Loucy (cell line): ENCODE results near the gene HAGH.

Experiments
- H2AFZ ChIP-seq: fragments of 200-600 bp; sonication (generic); 2 replicates; pipeline ENCODE4 v1.6.0; 2016; ENCODE audit warnings: antibody characterized with exemption, mild to moderate bottlenecking, low read length, moderate library complexity
- H3F3A ChIP-seq: fragments of 200-600 bp; 2 replicates; pipeline ENCODE4 v1.6.0; 2016; ENCODE audit warnings: antibody characterized with exemption, low read depth, mild to moderate bottlenecking
- H3K27me3 ChIP-seq: fragments of 200-600 bp; sonication (generic); 2 replicates; pipeline ENCODE4 v1.6.1; 2014; ENCODE audit warnings: low read length, mild to moderate bottlenecking; ENCODE audit not compliant: insufficient read depth, poor library complexity, severe bottlenecking
- H3K36me3 ChIP-seq: fragments of 200-600 bp; sonication (generic); 2 replicates; pipeline ENCODE4 v1.6.1; 2016; ENCODE audit warnings: low read length; ENCODE audit not compliant: insufficient read depth
- H3K4me1 ChIP-seq: fragments of 200-600 bp; sonication (generic); 2 replicates; pipeline ENCODE4 v1.5.1; 2014; ENCODE audit warnings: low read length, mild to moderate bottlenecking; ENCODE audit not compliant: insufficient read depth, poor library complexity, severe bottlenecking
- H3K4me2 ChIP-seq: fragments of 200-600 bp; sonication (generic); 2 replicates; pipeline ENCODE4 v1.6.0; 2014; ENCODE audit warnings: antibody characterized with exemption, low read length, low read depth, mild to moderate bottlenecking; ENCODE audit not compliant: poor library complexity, severe bottlenecking
- H3K4me3 ChIP-seq: fragments of 200-600 bp; sonication (generic); 2 replicates; pipeline ENCODE4 v1.5.1; 2014; ENCODE audit warnings: low read length, mild to moderate bottlenecking, mixed read lengths; ENCODE audit not compliant: poor library complexity, severe bottlenecking
- H3K79me2 ChIP-seq: fragments of 200-600 bp; sonication (generic); 2 replicates; pipeline ENCODE4 v1.6.1; 2014; ENCODE audit warnings: low read length; ENCODE audit not compliant: insufficient read depth
- H3K9ac ChIP-seq: fragments of 200-600 bp; sonication (generic); 2 replicates; pipeline ENCODE4 v1.6.0; 2014; ENCODE audit warnings: mild to moderate bottlenecking, low read depth, low read length, moderate library complexity; ENCODE audit not compliant: poor library complexity, severe bottlenecking
- H3K9me2 ChIP-seq: fragments of 200-600 bp; sonication (generic); replicated peaks from 2 replicates; pipeline ENCODE4 v1.6.1; 2016; ENCODE audit warnings: low read depth, low read length, mixed read lengths
- H3K9me3 ChIP-seq: fragments of 200-600 bp; sonication (generic); 2 replicates; pipeline ENCODE4 v1.6.1; 2014; ENCODE audit warnings: mild to moderate bottlenecking, antibody characterized with exemption, low read length, low read depth; ENCODE audit not compliant: insufficient read depth
- H4K20me1 ChIP-seq: fragments of 200-600 bp; sonication (generic); 2 replicates; pipeline ENCODE4 v1.6.0; 2014; ENCODE audit warnings: antibody characterized with exemption, low read length, mild to moderate bottlenecking; ENCODE audit not compliant: insufficient read depth, poor library complexity, severe bottlenecking
- CTCF ChIP-seq: fragments of 200-600 bp; sonication (generic); conservative IDR thresholded peaks from 2 replicates; pipeline ENCODE4 v1.5.1; 2014; ENCODE audit warnings: mild to moderate bottlenecking, antibody characterized with exemption, low read length
- EZH2phosphoT487 ChIP-seq: fragments of 200-600 bp; IDR thresholded peaks from 2 replicates; pipeline ENCODE4 v1.6.1; 2018; ENCODE audit warnings: antibody characterized with exemption, mild to moderate bottlenecking, moderate library complexity, borderline replicate concordance

The HAGH gene

GRCh38 chr16:1768061-1768766 lies 58.4 kb downstream of the HAGH start:
- no peaks in the 10 kb centered on the region for H3K27me3 ChIP-seq
- H3K9me2 ChIP-seq, result no peaks in the 10 kb centered on the region
- H3F3A ChIP-seq, result no peaks in the 10 kb centered on the region
- H3K9ac ChIP-seq, result no peak overlapping the region
- no peaks in the 10 kb centered on the region for H3K9me3 ChIP-seq
- H3K4me3 ChIP-seq, result no peak overlapping the region
- TF ChIP-seq CTCF (no peak), EZH2phosphoT487 (no peak)
- H2AFZ ChIP-seq, result no peak overlapping the region
- no peaks in the 10 kb centered on the region for H3K4me1 ChIP-seq
- no peaks in the 10 kb centered on the region for H3K36me3 ChIP-seq
- no peak overlapping the region for H3K4me2 ChIP-seq
- H4K20me1 ChIP-seq, result peaks cover 2% of the 10 kb centered on the region
- H3K79me2 ChIP-seq, result peaks cover 12% of the 10 kb centered on the region; the same call in 1 of the 2 replicates

- H3K4me3 ChIP-seq, result no peak overlapping the region
- H3K79me2 ChIP-seq, result peaks cover 7% of the 10 kb centered on the region; the same call in 1 of the 2 replicates
- no peaks in the 10 kb centered on the region for H3K9me2 ChIP-seq
- H3K27me3 ChIP-seq, result no peaks in the 10 kb centered on the region
- no peak overlapping the region for H3K4me2 ChIP-seq
- TF ChIP-seq CTCF (no peak), EZH2phosphoT487 (no peak)
- H2AFZ ChIP-seq, result no peak overlapping the region
- H3K36me3 ChIP-seq, result no peaks in the 10 kb centered on the region
- H3F3A ChIP-seq, result no peaks in the 10 kb centered on the region
- no peaks in the 10 kb centered on the region for H3K4me1 ChIP-seq
- H4K20me1 ChIP-seq, result peaks cover 2% of the 10 kb centered on the region
- no peak overlapping the region for H3K9ac ChIP-seq
- no peaks in the 10 kb centered on the region for H3K9me3 ChIP-seq
These were observed 59.3 kb downstream of the HAGH start for GRCh38 chr16:1767116-1767994.

- H3K36me3 ChIP-seq, result no peaks in the 10 kb centered on the region
These were observed 59.9 kb downstream of the HAGH start for GRCh38 chr16:1766701-1767100.

More at GRCh38 chr16:1766701-1767100, 59.9 kb downstream of the HAGH start:
- H4K20me1 ChIP-seq, result no peaks in the 10 kb centered on the region
- H3K27me3 ChIP-seq, result no peaks in the 10 kb centered on the region
- no peaks in the 10 kb centered on the region for H3K9me2 ChIP-seq
- no peak overlapping the region for H3K4me2 ChIP-seq
- TF ChIP-seq EZH2phosphoT487 (no peak), CTCF (no peak)
- H3K9ac ChIP-seq, result no peak overlapping the region
- H3K4me1 ChIP-seq, result no peaks in the 10 kb centered on the region
- no peak overlapping the region for H3K4me3 ChIP-seq
- no peak overlapping the region for H2AFZ ChIP-seq
- H3F3A ChIP-seq, result no peaks in the 10 kb centered on the region
- H3K9me3 ChIP-seq, result no peaks in the 10 kb centered on the region
- H3K79me2 ChIP-seq, result peaks cover under 1% of the 10 kb centered on the region; the same call in 1 of the 2 replicates
